ENCODE data around the gene CACNG7.

DNA sequence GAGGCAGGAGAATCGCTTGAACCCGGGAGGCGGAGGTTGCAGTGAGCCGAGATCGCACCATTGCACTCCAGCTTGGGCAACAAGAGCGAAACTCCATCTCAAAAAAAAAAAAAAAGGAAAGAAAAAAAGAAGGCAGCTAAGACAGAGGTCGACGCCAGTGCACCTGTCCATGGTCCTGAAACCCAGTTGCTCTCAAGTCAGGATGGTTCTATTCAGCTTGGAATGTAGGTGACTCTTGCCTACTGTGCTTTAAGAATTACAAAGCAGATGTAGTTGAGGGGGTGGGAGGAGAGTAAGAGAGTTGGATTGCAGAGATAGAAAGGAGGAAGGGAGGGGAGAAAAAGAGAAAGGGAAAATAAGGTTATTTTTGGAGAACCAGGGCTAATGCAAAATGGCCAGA is 18.7 kb downstream of the CACNG7 start:
- TF ChIP-seq, protein P1, sequence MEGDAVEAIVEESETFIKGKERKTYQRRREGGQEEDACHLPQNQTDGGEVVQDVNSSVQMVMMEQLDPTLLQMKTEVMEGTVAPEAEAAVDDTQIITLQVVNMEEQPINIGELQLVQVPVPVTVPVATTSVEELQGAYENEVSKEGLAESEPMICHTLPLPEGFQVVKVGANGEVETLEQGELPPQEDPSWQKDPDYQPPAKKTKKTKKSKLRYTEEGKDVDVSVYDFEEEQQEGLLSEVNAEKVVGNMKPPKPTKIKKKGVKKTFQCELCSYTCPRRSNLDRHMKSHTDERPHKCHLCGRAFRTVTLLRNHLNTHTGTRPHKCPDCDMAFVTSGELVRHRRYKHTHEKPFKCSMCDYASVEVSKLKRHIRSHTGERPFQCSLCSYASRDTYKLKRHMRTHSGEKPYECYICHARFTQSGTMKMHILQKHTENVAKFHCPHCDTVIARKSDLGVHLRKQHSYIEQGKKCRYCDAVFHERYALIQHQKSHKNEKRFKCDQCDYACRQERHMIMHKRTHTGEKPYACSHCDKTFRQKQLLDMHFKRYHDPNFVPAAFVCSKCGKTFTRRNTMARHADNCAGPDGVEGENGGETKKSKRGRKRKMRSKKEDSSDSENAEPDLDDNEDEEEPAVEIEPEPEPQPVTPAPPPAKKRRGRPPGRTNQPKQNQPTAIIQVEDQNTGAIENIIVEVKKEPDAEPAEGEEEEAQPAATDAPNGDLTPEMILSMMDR (IDR thresholded peaks at IDR 0.05) = no peak
- no peak for TF ChIP-seq EP300 (IDR thresholded peaks at IDR 0.05)
- TF ChIP-seq POLR2A (IDR thresholded peaks at IDR 0.05) = no peak
